T47D (cell line): ENCODE data around the gene MC1R.
A peak's percentile ranks its signal among the peaks of the same experiment; 100 is the strongest.
"Not testable (repeated sequence)": the region's sequence is repeated elsewhere in the genome, so short reads cannot be mapped to it uniquely, and the experiment has no call there.

ENCODE experiments used
- DNase-seq, 2 experiments: peaks; one replicate each; pipeline versions ENCODE4 v3.0.0 to v3.0.0-alpha.2; 2011 to 2012; ENCODE audit warnings: low read depth in 1 of 2, low spot score in 1 of 2
- JUND ChIP-seq: IDR thresholded peaks from 2 replicates; pipeline ENCODE4 v1.6.1; 2012; ENCODE audit warnings: low read depth
- in situ Hi-C: cut with HindIII; loops from 2 replicates; pipeline ENCODE4 v1.10.0; 2016; ENCODE audit warnings: low sequenced_read_pairs, low pct_unique_long_range_greater_than_20kb

The MC1R gene

GRCh38 chr16:89922477-89922883, 3.8 kb downstream of the MC1R start:
- TF ChIP-seq JUND: no peak
- in situ Hi-C loops: no loop called here
- no peak for DNase-seq

- peak; percentile 80 to 97 for DNase-seq
- no peak for TF ChIP-seq JUND
- in situ Hi-C loops: no loop called here
Observed at GRCh38 chr16:89922884-89923639, 4.4 kb downstream of the MC1R start, which contains the start of gene TUBB3. TUBB3 (plus strand) TSS chr16:89923342; CDS start chr16:89923402, 60 bp downstream.

GRCh38 chr16:89923640-89924296, 5.1 kb downstream of the MC1R start:
- no peak for TF ChIP-seq JUND
- DNase-seq: no peak
- in situ Hi-C loops: no loop called here

- TF ChIP-seq JUND: no peak
- peak; percentile 46 to 76 for DNase-seq
- in situ Hi-C loops: no loop called here
Observed at GRCh38 chr16:89924297-89924924, 5.7 kb downstream of the MC1R start.

GRCh38 chr16:89924925-89925307, 6.3 kb downstream of the MC1R start:
- in situ Hi-C loops: no loop called here
- TF ChIP-seq JUND: no peak
- no peak for DNase-seq

GRCh38 chr16:89925596-89926079, 7.0 kb downstream of the MC1R start:
- DNase-seq: no peak
- in situ Hi-C loops: no loop called here
- no peak for TF ChIP-seq JUND

- no peak for TF ChIP-seq JUND
- in situ Hi-C loops: no loop called here
- no peak for DNase-seq
Observed at GRCh38 chr16:89931305-89931896, 12.7 kb downstream of the MC1R start.

- no peak for TF ChIP-seq JUND
- in situ Hi-C loops: no loop called here
- no peak for DNase-seq
Observed at GRCh38 chr16:89931964-89932363, 13.3 kb downstream of the MC1R start.

GRCh38 chr16:89934019-89934418, 15.4 kb downstream of the MC1R start:
- in situ Hi-C loops, DNase-seq: not testable (repeated sequence)

GRCh38 chr16:89934611-89935553, 16.2 kb downstream of the MC1R start:
- DNase-seq: no peak
- no peak for TF ChIP-seq JUND
- in situ Hi-C loops: no loop called here

- DNase-seq, in situ Hi-C loops: not testable (repeated sequence)
Observed at GRCh38 chr16:89935620-89936019, 17.0 kb downstream of the MC1R start.

- DNase-seq: no peak
- TF ChIP-seq JUND: no peak
- in situ Hi-C loops: no loop called here
Observed at GRCh38 chr16:89936034-89936433, 17.4 kb downstream of the MC1R start.
